GM19397 (cell line): Measurements from ENCODE around the gene TRIM32.

ENCODE experiments used
- ATAC-seq: cut with Tn5 transposase; IDR thresholded peaks from one replicate; pipeline ENCODE4 v1.9.1; 2021; ENCODE audit warnings: mild to moderate bottlenecking, moderate library complexity; ENCODE audit not compliant: unreplicated experiment

The TRIM32 gene, protein sequence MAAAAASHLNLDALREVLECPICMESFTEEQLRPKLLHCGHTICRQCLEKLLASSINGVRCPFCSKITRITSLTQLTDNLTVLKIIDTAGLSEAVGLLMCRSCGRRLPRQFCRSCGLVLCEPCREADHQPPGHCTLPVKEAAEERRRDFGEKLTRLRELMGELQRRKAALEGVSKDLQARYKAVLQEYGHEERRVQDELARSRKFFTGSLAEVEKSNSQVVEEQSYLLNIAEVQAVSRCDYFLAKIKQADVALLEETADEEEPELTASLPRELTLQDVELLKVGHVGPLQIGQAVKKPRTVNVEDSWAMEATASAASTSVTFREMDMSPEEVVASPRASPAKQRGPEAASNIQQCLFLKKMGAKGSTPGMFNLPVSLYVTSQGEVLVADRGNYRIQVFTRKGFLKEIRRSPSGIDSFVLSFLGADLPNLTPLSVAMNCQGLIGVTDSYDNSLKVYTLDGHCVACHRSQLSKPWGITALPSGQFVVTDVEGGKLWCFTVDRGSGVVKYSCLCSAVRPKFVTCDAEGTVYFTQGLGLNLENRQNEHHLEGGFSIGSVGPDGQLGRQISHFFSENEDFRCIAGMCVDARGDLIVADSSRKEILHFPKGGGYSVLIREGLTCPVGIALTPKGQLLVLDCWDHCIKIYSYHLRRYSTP

DNA sequence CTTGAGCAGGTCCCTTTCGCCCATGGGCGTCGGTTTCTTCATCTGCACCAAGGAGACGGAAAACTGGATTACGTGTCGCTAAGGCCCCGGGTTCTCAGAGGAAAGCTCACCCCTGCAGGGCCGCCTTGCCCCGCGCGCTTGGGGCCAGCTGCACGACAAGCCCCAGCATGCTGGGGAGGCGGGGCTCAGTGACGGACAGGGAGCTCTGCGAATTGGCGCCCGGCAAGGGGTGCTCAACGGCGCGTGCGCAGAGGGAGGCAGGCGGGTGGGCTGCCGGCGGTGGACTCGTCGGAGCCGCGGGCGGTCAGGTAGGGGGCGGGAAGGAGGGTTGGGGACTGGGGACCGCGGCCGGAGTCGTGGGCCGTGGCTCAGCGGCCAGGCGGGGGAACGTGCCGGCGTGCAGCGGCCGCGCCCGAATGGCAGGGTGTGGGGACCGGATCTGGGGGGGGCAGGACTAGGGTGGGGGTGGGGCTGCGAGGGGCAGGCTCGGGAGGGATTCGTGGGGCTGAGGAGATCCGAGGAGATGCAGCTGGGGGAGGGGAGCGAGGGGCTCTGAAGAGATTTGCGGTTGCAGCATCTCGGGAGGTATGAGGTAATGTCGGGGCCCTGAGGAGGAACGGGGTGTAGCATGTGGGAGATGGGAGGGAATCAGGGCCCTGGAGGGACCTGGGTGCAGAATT lies at the start of gene TRIM32:
Gene TRIM32, plus strand, starts transcription at position 232 of the 680 bp plus-strand sequence. CDS start 10,438 bp downstream, outside the sequence.
- ATAC-seq = peak; percentile 100

DNA sequence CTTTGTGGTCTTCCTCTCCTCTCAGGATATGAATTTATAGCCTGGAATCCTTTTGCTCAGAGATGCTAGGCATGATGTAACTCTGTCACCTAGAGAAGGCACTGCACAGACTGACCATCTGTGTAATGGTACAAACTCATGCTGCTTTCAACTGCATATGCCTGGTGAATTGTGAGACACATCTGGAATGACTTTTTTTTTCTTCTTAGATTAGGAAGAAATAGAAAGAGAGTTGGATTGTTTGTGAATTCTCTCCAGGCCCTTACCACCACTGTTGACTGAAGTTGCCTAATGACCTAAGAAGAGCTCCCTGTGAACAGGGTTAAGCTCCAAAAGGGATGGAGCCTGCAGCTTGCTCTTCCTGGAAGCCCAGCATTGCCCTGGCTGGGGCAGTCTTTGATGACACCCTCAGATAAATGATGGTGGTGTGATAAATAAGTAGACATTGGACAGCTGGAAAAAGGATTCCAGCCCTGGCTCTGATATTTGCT lies 47.8 kb upstream of the TRIM32 start:
- no peak for ATAC-seq

DNA sequence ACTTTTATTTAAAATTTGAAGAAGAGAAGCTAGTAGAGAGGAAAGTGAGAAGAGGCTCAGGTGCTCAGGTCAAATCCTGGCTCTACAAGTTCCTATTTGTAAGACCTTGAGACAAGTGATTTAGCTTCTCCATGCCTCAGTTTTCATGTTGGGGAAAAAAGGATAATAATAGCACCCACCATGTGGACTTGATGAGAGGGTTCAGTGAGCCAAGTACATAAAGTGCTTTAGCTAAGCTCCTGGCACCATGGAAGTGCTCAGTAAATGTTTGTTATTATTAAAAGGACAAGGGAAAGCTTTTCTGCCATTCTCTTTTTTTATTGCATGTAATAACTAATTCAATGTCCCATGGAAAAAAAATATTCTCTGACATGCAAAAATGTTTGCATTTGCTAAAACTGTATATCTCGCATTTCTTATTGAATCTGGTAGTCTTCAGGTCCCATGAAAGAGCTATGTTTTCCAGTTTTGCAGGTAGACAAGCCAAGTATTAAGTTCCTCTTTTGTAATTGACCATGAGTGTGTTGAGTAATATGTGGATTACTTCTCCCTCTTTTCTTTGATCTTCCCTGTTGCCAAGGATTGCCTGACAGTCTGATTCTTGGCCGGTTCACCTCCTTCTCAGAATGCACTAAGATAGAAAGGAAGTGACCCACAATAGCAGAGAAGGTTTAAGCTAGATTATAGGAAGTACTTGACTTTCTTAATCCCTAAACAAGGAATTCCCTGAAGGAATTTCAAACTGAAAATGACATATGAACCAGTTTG lies 45.6 kb upstream of the TRIM32 start:
- no peak for ATAC-seq

DNA sequence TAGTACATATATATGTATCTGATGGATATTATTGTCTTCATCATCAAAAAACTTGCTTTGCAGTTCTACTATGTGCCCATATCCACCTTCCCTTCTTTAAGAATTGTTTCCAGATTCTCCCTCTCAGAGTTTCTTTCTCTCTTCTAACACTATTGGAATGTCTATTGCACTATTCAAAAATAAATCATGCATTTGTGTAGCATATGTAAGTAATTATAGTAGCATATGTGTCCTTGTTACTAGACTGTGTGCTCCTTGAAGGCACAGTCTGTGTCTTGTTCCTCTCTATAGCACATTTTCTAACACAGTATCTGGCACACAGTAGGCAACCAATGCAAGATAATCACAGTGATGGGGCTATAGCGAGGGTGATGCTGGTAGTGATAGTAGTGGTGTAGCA lies 43.4 kb upstream of the TRIM32 start:
- no peak for ATAC-seq

DNA sequence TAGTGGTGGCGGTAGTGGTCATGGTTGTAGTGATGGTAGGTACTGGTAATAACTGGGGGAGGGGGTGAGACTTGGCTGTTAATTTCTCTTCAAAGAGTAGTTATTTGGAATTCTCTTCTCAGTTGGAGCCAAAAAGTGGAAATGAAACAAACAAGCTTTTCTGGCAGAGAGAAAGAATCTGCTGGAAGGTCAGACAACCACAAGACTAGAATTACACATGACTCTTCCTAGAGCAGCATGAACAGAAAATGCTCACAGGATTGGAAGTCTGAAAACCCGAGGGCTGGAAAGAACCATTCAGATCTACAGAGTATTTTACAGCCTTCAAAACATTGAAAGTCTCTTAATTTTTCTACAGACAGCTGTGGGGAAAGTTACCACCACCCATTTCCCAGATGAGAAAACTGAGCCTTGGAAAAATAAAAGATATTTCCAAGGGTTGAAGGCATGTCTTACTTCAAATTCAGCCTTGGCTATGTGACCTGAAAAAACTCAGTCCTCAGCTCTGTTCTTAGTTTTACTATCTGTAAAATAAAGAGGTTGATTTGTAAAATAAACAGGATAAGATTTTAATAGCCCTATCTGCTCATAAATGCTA lies 42.9 kb upstream of the TRIM32 start:
- no peak for ATAC-seq

DNA sequence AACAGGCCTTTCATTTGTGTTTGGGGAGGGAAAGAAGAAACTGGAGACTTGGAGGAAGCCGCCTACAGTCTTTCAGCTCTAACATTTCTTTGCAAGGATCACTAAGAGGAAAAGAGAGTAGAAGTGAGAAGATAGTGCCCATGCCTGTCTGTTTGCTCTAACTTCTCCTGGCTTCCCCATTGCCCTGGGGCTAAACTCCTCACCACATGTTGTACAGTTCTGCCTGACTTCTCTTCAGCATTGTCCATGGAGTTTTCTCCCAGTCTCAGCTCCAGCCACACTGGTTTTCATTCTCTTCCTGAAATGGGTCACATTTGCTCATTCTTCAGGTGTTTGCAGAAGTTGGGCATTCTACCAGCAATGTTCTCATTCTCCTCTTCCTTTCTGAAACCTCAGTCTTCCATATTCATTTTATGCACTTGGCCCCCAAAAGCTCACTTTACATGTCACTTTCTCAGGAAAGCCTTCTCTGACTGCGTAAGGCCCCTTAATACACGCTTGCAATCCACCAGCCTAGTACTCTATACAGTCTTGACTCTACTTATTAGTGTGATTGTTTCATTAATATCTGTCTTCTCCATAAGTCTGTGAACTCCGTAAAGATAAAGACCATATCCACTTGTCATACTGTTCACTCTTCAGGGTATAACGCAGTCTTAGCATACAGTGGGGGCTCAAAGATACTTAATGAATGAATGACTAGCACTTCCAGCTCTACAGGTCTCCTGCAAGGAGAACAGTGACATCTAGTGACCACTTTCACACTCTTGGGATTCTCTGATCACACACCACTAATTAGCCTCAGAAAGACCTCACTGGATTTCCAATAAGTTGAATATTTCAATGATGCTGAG lies 40.2 kb upstream of the TRIM32 start:
- no peak for ATAC-seq

DNA sequence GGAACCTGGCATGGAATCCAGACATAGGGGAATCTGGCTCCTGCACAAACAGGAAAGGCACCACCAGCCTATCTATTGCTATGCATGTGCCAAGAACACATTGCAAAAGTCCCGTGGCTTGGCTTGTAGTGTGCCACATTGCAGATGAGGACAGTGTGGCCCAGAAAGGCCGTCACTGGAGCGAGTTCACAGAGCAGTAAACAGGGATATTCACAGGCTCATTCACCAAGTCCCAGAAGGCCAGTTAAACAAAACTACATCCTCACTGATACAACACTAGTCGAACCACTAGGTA lies 39.6 kb upstream of the TRIM32 start:
- ATAC-seq = no peak

DNA sequence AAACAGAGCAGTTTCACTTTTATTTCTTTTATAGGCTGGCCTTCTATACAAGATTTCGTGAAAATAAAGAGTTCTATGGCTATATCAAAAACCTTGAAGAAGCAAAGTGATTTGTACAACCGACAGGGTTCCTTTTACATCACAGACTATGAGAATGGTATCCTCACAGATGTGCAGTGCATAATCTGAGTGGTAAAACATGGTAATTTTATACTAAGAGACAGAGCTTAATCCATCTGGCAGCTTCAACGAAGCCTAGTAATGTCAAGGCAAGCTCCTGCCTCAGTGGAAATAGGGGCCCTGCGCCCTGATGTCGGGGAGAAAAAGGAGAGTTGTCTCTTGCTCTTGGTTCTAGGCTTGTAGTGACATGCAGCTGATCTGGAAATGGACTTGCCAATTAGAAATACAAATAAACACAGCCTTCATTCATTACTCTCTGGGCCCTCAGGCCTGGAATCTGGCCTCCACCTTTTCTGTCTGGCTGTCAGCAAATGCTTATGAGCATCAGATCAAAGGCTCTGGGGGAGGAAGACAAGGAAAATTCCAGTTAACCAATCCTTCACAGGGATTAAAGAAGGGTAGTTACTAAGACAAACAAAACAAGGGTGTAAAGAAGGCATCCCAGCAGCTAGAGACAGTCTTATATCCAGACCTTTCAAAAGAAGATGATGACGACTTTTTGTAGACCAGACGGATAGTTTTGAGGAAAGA lies 33.6 kb upstream of the TRIM32 start:
- ATAC-seq = no peak

DNA sequence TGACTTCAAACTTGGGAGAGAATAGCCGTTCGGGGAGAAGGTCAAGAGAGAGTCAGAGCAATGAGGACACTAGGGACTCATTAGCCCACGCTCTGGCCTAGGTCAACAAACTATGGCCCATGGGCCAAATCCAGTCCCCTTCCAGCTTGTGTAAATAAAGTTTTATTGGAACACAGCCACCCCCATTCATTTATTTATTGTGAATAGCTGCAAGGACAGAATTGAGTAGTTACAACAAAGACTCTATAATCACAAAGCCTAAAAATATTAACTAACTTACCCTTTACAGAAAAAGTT lies 33.1 kb upstream of the TRIM32 start:
- ATAC-seq = no peak

DNA sequence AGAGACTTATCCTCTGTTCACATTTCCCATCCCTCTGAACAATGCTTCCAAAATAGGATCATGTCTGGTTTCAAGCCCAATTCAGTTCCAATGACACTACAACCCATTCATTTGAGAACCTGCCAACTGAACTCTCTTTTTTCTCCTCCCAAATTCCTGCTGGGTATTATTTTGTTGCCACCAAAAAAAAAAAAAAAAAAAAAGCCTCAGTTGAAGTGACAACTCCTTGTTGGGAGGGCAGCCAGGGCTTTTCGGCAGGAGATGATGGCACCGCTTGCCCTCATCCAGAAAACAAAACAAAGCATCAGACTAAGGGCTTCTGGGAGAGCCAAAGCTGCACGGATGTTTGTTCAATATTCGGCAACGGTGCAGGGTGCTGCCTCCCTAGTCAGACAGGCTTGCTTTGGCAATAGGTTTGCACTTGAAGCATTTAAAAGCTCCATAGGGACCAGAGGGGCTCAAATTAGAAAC lies 30.6 kb upstream of the TRIM32 start:
- no peak for ATAC-seq

DNA sequence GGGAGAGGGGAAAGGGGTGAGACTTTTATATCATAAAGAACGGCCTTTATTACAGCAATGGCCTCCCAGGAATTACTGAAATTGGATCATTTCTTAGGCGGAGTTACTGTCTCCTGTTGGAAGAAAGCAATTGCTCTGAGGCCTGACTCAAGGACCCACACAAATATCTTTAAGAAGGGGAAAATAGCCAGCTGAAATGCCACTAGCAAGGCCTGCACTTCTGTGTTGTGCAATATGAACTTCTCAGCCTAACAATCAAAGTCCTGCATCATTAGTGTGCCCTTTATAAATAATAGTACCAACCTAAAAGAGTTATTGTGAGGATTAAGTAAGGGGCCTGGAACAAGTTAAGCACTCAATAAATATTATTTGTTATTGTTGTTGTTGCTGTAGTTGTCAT lies 30.1 kb upstream of the TRIM32 start:
- ATAC-seq = no peak

DNA sequence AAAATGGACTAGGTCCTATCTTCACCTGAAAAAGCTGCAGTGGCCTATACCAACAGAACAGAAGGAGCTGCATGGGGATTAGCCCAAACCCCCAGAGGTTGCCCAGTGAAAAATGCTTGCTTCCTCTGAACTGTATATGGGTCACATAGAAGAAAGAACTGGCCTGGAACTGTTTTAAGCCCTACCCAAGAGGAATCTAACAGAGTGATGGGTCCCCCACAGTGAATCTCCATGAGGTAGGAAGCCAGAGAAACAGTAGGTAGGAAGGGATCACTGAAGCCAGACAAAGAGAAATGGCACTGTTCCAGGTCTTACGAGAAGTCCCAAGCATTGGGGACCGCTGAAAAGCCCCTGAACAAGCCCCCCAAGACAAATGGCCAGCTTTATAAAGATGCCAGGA lies 28.8 kb upstream of the TRIM32 start:
- ATAC-seq = no peak

DNA sequence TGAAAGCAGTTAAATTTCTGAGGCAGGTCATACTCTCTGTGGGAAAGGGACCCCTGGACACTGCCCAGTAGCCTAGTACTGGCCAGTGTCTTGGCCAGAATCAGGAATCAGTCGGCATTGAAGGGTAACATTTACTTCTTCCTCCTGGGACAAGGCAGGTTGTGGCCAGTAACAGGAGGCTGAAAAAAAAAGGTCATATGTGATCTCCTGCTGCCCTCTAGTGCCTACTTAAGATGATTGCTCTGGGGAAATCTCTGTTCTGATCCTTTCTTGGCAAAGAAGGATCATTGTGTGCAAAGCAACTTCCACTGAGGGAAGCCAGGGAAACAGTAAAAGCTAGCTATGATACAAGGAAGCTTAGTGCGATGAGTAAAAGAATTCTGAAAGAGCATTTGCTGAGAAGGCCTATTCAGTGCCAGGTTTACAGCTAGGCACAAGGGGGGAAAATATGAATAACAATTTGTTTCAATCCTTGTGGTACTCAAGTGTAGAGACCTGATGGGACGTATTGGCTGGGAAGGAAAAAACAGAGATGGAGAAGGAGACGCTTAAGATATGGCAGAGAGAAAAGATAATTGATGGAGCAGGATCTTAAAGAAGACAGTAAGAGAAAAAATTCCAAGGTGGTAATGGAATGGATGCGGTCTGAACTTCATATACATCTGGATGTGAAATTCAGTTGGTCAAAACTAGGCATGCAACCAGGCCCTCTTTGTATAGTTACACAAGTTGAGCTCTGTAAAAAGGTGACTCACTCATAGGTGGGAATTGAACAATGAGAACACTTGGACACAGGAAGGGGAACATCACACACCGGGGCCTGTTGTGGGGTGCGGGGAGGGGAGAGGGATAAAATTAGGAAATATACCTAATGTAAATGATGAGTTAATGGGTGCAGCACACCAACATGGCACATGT lies 25.8 kb upstream of the TRIM32 start:
- peak; percentile 80 for ATAC-seq

DNA sequence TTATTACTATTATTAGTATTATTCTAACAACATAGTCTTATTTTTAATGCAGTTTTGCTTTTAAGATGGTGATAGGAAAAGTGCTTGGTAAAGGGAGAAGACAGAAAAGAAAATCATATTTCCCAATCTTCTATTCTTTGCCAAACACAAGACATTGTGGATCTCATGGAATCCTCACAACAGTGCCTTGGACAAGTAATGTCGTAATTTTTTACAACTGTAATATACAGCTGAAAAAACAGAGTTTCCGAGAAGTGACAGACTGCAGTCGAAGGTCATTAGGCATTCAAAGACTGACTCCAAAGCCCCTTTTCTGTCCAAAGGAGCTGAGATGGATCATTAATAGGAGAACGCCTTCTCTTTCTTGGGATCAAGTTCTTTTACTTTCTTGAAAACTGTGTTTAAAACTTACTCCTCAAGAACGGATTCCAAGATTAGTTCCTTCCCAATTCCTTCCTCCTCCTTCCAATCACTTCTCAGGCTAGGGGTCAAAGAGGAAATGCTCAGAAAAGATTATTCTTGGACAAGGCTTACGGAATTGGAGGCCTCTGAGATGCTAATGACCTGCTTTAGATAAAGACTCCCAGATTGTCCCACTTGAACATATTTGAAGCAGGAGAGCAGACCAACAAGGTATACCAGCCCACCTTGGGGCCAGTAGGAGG lies 24.3 kb upstream of the TRIM32 start:
- ATAC-seq = no peak

DNA sequence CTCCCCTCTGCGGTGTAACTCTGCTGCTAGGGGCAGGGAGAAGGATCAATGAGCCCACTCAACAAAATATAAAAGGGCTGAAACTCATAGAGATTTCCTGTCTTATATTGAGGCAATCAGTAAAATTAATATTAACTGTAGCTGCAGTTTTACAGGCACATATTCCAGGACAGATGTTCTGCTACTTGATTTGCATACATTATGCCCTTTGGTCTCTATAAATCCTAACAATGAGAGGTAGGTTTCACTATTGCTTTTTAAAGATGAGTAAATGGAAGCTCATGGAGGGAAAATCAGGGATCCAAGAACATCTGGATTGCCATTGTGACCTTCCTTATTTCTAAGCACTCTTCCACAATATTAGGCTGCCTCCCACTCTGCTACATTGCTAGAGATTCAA lies 23.5 kb upstream of the TRIM32 start:
- ATAC-seq = no peak

DNA sequence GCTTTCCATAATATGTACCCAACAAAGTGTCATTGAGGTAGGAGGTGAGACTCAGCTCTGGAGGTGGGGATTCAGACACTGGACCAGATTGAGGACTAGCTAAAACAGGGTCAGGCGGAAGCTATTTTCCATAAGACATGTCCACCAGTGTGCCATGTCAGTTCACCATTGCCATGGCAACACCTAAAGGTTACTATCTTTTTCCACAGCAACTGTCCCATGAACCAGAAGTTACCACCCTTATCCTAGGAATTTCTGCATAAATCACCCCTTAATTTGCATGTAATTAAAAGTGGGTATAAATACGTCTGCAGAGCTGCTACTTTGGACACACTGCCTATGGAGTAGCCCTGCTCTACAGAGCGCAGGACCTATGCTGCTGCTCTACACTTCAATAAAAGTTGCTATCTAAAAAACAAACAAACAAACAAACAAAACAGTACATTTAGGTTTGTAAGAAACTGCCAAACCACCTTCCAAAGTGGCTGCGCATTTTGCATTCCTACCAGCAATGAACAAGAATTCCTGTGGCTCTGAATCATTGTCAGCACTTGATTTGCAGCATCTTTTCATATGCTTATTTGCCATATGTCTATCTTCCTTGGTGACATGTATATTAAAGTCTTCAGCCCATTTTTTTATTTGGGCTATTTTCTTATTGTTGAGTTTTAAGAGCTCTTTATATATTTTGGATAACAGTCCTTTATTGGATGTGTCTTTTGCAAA lies 18.0 kb upstream of the TRIM32 start:
- no peak for ATAC-seq

DNA sequence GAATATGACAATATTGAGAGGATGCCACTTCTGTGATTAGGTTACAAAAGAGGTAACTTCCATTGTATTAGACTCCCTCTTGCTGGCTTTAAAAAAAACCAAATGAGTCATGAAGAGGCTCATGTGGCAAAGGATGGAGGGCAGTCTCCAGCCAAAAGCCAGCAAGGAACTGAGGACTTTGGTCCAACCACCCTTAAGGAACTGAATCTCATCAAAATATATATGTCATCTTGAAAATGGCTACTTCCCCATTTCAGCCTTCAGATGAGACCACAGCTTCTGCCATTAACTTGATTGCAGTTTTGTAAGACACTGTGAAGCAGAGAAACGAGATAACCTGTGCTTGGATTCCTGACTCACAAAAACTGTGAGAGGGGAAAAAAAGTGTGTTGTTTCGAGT lies 15.5 kb upstream of the TRIM32 start:
- no peak for ATAC-seq
